HCEC 1CT (cell line): ENCODE results near the gene LCOR.
A peak's percentile ranks its signal among the peaks of the same experiment; 100 is the strongest.
"Not testable (repeated sequence)": the region's sequence is repeated elsewhere in the genome, so short reads cannot be mapped to it uniquely, and the experiment has no call there.

Experiments
- DNase-seq: peaks from one replicate; pipeline ENCODE4 v3.0.0-alpha.2; 2017

LCOR gene

DNA sequence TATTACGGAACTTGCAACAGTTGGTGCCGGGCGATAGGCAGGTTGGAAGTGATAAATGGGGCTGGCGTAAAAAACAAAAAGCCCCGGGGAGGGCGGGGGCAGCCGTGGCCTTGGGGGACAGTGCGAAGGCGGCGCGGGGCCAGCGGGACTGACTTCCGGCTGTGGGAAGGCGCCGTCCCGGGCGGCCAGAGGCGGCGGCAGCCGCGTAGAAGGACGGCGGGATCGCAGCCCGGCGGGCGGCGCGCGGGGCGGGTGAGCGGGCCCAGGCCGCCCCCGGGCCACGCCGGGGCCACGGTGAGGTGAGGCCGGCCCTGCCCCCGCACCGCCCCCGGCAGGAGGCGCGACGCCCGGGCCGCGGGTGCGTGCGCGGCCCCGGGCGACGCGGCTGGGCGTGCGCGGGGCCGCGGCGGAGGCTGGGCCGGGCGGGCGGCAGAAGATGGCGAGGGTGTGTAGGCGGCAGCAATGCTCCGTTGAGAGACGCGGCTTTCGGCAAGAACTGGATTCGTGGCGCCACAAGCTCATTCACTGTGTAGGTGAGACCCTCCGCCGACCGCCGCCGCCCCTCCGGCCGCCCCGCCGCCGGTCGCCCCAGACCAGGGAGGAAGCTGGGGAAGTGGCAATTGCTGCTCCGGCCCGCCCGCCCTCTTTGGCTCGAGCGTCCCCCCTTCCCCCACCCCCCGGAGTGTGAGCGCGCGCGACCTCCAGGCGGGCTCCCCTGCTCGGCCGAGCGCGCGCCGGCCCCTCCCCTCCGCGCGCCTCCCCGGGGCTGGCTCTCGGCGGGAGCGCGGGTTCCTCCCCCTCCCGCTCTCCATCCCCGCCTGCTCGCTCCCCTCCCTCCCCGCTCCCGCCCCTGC is at the start of gene LCOR:
Gene LCOR, plus strand, starts transcription at position 432 of the 854 bp plus-strand sequence. CDS start 116,760 bp downstream, outside the sequence.
- peak; percentile 86 for DNase-seq

DNA sequence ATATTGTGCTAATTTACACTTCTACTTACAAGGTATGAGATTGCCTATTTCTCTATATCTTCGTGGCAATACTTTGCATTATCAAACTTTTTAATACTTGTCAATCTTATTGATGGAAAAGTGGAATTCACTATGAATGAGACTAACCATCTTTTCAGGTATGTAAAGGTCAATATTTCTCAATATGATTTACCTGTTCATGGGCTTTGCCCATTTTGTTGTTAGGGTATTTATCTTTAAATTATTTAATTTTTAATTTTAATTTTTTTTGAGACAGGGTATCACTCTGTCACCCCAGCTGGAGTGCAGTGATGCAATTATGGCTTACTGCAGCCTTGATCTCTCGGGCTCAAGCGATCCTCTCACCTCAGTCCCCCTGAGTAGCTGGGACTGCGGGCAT is 47.8 kb upstream of the LCOR start:
- no peak for DNase-seq

DNA sequence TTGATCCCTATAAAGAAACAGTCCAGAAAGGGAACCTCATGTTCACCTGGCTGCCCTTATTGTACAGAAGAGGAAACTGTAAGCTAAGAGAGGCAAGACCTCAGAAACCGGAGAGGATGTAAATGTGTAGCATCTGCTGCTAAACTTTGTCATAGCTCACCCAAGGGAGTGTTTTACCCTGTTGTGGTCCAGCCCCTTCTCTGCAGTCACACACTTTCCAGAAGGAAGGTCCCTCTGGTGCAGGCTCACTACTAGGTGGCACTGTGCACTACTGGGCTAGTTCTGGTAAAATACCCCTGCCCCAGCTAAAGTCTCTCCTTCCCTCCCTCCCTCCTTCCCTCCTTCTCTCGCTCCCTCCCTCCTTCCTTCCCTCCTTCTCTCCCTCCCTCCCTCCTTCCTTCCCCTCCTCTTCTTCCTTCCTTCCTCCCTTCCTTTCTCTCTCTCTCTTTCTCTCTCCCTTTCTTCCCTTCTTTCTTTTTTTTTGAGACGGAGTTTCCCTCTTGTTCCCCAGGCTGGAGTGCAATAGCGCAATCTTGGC is 42.5 kb upstream of the LCOR start:
- no peak for DNase-seq

DNA sequence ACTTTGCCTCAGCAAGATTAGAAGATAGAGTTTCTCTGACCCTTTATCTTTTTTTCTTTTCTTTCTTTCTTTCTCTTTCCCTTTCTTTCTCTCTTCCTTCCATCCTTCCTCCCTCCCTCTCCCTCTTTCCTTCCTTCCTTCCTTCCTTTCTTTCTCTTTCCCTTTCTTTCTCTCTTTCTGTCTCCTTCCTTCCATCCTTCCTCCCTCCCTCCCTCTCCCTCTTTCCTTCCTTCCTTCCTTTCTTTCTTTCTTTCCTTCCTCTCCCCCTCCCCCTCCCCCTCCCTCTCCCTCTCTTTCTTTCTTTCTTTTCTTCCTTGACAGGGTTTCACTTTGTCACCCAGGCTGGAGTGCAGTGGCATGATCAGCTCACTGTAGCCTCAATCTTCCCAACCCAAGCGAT is 40.2 kb upstream of the LCOR start:
- DNase-seq: no peak

DNA sequence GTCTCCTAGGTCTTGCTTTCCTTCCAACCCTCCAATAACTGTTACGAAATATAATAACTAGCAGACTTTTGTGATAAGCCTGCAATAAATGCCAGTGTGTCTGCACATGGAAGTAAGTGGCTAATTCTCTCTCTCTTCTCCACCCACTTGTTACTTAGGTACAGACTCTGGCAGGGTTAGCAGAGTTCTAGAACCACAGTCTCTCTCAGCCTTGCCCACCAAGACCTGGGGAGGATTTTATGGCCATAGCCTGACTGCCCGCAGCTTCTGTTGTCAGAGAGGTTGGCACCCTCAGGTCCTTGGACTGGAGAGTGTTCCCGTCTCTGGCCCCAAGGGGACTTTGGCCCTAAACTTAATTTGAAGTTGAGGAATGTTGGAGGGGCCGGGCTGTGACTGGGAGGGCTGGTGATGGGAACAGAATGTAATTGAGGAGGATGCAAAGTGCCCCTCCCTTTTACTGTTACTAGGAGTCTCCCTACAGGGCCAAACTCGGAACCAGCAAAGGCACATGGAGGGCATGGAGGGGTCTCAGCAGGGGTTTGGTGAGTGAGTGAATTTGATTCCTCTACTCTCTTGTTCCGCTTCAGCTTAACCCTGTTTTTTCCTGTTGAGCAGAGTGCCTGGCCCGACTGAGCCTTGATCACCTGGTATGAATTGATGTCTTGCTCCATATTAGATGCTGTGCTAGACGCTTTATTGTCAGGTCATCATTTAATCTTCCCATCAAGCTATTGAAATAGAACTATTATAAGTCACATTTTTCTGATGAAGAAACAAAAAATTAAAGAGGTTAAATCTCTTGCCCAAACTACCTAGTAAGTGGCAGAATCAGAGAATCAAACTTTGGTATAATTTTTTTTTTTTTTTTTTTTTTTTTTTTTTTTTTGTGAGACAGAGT is 37.0 kb upstream of the LCOR start:
- DNase-seq: no peak

DNA sequence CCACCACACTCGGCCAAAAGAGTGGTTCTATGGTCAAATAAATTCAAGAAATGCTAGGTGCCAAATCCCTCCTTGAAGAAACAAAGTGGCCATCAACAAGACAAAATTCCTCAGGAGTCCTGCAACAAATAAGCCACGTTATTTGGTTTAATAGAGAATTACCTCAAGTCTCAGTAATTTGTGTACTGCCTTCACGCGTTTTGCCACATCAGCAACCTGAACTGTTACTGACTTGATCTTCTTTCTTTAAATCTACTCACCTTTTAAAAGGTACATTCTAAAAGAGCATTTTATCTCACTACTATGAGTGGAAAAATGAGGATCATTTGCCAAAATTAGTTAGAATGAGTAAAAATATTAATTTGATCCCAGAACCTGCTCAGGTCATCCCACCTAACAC is 34.6 kb upstream of the LCOR start:
- DNase-seq: no peak

DNA sequence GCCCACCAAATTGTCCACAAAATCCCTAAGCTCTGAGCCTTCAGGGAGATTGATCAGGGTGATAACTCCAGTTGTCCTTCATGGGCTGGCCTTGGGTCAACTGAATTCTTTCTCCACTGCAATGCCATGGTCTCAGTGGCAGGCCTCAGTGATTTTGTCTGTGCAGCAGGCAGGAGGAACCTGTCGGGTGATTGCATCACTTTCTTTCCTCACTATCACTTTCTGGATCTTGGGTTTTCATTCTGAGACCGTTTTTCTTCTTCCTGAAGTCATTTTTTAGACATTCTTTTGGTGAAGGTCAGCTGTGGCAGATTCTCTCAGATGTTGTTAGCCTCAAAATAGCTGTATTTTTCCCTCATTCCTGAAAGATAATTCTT is 28.8 kb upstream of the LCOR start:
- no peak for DNase-seq

DNA sequence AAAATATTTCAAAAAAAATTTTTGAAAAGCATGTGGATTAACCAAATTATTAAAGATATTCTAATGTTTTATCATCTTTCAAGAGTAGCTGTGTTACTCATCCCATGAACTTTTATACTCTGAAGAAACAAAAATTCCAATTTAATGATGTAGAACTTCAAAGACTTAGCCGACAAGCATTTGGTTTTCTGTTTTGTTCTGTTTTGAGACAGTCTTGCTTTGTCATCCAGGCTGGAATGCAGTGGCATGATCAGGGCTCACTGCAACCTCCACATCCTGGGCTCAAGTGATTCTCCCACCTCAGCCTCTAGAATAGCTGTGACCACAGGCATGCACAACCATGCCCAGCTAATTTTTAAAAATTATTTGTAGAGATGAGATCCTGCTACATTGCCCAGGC is 17.8 kb upstream of the LCOR start:
- DNase-seq: peak; percentile 91

DNA sequence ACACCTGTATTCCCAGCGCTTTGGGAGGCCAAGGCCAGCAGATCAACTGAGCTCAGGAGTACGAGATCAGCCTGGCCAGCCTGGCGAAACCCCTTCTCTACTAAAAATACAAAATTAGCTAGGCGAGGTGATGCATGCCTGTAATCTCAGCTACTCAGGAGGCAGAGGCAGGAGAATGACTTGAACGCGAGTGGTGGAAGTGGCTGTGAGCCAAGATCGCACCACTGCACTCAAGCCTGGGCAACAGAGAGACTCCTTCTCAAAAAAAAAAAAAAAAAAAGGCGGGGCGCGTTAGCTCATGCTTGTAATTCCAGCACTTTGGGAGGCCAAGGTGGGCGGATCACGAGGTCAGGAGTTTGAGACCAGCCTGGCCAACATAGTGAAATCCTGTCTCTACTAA is 13.1 kb upstream of the LCOR start:
- DNase-seq: not testable (repeated sequence)

DNA sequence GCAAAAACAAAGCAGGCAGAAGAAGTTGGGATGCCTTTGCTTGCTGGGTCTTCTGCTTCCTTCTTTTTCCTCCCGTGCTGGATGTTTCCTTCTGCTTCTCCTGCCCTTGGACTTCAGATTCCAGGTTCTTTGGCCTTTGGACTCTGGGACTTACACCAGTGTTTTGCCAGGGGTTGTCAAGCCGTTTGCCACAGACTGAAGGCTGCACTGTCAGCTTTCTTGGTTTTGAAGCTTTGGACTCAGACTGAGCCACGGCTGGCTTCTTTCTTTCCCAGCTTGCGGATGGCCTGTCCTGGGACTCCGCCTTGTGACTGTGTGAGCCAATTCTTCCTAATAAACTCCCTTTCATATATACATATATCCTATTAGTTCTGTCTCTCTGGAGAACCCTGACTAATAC is 11.3 kb upstream of the LCOR start:
- DNase-seq: no peak

DNA sequence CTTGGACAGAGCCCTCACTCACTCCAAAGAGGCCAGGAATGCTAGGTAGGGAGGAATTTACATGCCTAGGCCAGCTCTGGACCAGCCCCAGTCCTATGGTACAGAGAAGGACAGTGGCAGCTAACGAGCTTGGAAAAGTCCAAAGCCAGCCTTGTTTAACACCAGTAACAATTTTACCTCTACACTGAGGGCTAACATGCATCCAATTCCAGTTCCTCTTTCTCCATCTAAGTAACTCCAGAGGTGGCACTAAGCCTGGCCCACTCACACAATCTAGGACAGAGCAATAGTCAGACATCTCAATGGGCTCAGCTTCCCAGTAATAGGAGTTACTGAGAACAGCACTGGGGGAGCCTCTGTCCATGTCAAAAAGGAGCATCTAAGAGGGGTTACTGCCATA is 5.7 kb upstream of the LCOR start:
- DNase-seq: no peak

DNA sequence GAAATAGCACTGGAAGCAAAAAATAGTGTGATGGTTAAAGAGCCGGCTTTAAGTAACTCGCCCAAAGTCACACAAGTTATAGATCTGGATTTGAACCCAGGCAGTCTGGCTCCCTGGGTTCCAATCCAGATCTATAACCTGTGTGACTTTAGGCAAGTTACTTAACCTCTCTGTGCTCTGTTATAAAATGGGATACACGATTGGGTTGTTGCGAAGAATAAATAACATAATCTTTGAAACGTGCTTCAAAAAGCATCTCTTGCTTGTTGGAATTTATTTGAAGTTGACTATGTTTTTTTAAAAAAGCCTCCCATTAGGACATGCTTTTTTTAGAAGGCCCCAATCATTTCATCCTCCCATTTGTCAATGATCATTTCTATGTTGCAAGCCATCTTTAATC is 3.5 kb upstream of the LCOR start:
- no peak for DNase-seq

DNA sequence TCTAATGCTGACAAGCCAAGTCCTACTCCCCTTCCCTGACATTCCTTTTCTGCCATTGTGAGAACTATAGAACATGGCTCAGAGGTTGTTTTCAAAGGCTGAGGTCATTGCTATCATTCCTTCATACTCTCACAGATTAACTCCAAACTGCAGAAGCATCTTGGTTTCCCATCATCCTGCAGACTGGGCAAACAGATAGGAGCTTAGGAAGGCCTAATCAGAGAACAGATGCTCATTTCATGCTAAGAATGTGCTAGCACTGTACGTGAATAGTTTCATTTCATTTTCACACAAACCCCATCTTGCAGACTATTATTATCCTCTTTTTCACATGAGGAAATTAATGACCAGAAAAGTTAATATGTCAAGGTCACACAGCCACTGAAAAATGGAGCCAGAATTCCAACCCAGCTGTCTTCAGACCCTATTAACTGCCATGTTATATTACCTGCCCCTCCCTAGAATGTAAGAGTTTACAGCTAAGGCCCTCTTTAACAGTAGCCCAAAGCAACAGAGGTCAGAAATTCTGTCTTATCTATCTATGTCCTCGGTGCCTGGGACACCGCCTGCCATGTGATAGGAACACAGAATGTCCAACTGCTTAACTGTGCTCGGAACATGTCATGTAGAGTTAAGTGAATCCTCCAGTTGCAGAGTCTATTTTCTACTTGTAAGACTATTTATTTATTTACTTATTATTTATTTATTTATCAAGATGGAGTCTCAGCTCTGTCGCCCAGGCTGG is 2.9 kb upstream of the LCOR start:
- no peak for DNase-seq

DNA sequence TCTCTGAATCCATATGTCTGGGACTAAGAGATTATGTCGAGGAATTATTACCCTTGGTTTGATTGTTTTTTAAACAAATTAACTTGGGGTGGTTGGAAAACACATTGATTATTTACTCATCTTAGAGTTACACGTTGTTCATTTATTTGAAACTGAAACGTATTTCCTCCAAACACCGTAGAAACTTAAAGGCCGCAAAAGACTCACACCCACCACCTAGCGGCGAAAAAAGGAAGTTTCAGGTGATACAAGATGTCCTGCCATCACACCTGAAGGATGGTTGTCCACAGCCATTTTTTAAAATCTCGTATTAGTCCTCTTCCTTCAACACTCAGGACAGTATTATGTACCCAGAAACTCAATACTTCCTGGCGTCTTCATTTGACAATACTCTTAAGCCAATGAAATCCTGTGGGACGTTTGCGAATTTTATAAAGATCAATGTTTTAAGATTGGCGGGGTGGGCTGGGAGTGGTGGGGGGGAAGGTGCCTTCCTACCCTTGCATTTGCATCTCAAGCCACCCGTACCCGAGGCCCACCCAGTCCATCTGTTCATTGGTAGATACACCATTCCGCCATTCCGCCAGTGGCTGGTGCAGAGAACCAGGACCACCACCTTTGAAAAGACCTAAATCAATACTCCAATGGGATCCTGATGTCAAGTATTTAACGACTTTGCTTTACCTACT is 1.4 kb upstream of the LCOR start:
- DNase-seq: peak; percentile 53

DNA sequence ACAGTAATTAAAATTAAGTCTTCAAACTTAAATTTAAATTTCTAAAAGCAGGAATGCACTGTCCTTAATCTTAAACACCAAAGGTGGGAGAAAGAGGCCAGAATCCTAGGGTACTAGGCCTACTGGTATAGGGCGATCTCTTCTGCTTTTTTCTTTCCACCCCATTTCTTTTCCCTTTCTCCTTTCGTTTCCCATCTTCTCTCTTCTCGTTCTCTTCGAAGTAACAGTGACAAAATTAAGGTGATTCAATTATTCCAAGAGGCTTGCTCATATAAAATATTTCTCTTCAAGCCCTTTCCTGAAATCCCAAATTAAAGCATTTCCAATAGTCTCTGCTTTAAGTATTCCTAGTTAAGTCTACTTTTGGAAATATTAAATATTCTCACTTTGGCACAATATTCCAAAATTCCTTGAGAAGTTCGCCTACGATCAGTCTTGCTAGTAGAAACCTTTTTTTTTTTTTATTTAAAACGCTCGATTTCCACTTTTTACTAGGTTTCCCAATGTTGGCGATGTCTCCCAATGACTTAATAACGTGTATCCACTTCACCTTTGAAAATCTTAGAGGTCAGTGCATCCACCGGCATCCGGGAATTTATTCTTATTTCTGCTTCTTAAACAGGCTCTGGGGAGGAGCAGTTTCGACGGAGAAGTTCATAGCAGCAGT is 765 bp upstream of the LCOR start:
- no peak for DNase-seq

DNA sequence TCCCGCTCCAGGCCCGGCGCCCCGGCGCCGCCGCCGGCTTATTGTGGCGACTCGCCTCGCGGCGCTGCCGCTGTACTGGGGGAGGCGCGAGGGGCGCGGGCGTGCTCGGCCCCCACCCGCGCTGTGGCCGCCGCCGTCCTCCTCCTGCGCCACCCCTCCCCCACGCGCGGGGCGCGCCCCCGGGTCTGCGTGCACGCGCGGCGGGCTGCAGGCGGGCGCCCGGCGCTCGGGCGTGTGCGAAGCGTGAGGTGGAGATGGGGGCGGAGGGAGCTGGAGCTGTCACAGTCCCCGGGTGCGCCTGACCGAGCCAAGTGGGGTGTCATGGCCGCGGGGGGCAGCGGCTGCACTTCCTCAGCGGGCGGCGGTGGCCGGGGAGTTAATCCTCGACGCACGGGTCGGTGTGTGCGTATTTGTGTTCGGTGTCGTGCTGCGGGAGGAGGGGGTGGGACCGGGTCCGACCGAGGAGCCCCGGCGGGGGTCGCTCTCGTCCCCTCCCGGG is 672 bp downstream of the LCOR start:
- peak; percentile 77 for DNase-seq

DNA sequence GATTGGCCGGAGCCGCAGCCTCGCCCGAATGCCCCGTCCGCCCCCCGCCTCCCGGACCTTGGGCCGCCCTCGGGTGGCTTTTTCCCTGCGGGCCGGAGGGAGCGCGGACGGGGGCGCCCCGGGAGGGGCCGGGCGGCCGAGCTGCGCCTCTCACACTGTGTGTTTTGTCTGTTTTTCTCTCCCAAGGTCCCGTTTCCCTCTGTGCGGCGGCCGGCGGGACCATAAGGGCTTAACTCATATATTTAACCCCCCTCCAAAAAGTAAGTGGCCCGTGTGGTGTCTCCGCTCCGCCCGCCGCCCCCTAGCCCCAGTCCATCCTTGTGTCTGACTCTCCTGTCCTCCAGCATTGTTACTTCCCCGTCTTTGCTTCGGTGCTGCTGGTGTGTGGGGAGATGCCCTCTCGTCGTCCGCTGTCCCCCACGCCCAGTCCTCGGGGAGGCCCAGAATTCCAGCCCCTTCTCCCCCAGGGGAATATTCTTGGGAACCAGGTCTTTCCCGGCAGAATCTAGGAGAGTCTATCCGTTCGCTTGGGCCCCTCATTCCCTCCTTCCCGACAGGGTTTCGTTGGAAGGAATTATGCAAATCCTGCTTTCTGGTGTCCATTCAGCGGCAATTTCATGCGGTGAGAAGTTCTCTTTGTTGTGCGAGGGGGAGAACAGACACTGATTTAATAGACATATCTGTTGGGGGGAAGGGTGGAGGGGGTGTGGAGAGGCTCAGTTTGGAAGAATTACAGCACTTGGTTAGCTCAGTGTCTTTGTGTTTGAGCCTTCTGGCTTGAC is 1.3 kb downstream of the LCOR start:
- DNase-seq: peak; percentile 18

DNA sequence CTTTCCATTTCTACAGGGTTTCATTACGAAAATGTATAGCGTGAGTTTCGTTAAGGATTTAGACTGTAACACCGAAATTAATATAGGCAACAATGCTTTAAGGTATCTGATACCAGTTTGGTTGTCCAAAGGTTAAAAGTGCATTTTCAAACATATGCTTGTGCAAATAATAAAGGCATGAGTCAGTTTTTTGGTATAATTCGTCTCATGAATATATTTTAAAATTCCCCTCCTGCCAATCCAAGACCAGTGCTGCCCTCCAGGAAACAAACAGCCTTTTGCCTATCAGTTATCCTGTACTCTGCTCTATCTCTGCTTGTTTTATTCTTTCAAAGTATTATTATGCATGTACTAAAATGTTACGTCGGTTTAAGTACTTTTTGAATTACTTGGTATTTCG is 2.0 kb downstream of the LCOR start:
- peak; percentile 53 for DNase-seq

DNA sequence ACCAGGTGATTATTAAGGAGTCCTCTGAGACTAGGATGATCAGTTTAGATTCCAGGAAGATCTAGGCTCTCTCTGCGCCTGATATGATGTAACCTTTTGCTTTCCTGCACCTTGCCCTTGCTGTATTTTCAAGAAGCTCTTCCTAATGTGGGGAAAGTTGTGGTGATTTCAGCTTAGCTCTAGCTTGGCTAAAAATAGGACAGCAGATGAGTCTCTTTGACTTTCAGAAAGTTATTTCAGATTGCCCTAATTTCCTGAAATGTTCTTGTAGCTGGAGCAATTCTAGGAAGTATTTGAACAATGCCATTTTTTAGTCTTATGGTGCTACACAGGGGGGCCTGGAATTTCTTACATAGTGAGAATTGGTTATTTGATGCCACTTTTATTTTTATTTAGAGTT is 3.8 kb downstream of the LCOR start:
- DNase-seq: no peak

DNA sequence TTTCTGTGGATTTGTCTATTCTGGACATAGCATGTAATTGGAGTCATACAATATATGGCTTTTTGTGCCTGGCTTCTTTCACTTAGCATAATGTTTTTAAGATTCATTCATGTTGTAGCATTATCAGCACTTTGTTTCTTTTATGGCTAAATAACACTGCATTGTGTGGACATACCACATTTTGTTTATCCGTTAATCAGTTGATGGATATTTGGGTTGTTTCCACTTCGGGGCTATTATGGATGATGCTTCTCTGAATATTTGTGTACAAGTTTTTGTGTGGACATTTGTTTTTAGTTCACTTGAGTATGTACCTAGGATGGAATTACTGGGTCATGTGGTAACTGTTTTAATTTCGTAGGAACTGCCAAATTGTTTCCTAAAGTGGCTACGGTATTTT is 6.4 kb downstream of the LCOR start:
- DNase-seq: no peak
